ENCODE results near the gene RNF144A.

Gene RNF144A

GRCh38 chr2:6960659-6961058 is 43.4 kb downstream of the RNF144A start:
- TF ChIP-seq, protein P1, sequence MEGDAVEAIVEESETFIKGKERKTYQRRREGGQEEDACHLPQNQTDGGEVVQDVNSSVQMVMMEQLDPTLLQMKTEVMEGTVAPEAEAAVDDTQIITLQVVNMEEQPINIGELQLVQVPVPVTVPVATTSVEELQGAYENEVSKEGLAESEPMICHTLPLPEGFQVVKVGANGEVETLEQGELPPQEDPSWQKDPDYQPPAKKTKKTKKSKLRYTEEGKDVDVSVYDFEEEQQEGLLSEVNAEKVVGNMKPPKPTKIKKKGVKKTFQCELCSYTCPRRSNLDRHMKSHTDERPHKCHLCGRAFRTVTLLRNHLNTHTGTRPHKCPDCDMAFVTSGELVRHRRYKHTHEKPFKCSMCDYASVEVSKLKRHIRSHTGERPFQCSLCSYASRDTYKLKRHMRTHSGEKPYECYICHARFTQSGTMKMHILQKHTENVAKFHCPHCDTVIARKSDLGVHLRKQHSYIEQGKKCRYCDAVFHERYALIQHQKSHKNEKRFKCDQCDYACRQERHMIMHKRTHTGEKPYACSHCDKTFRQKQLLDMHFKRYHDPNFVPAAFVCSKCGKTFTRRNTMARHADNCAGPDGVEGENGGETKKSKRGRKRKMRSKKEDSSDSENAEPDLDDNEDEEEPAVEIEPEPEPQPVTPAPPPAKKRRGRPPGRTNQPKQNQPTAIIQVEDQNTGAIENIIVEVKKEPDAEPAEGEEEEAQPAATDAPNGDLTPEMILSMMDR (IDR thresholded peaks at IDR 0.05; ENCODE audit: low read depth, low read length) = no peak
- TF ChIP-seq, protein P2, sequence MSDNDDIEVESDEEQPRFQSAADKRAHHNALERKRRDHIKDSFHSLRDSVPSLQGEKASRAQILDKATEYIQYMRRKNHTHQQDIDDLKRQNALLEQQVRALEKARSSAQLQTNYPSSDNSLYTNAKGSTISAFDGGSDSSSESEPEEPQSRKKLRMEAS (IDR thresholded peaks at IDR 0.05; ENCODE audit: low read depth, low read length) = no peak
- TF ChIP-seq MYC (IDR thresholded peaks at IDR 0.05; ENCODE audit: low read depth, low read length) (no peak), POLR2A (IDR thresholded peaks at IDR 0.05; ENCODE audit: extremely low read depth, insufficient read length) (no peak)
- no peak for DNase-seq (ENCODE audit: low read depth)
- H3K4me3 ChIP-seq (ENCODE audit: low read depth, low read length) = no peak overlapping the region

- DNase-seq (ENCODE audit: low read depth) = no peak
- TF ChIP-seq, protein P1 (IDR thresholded peaks at IDR 0.05; ENCODE audit: low read depth, low read length) = no peak
- no peak for TF ChIP-seq POLR2A (IDR thresholded peaks at IDR 0.05; ENCODE audit: extremely low read depth, insufficient read length)
- TF ChIP-seq MYC (IDR thresholded peaks at IDR 0.05; ENCODE audit: low read depth, low read length) = no peak
- TF ChIP-seq, protein P2 (IDR thresholded peaks at IDR 0.05; ENCODE audit: low read depth, low read length) = no peak
- H3K4me3 ChIP-seq (ENCODE audit: low read depth, low read length) = no peak overlapping the region
Measured at GRCh38 chr2:6963727-6964126, 46.5 kb downstream of the RNF144A start.

DNA sequence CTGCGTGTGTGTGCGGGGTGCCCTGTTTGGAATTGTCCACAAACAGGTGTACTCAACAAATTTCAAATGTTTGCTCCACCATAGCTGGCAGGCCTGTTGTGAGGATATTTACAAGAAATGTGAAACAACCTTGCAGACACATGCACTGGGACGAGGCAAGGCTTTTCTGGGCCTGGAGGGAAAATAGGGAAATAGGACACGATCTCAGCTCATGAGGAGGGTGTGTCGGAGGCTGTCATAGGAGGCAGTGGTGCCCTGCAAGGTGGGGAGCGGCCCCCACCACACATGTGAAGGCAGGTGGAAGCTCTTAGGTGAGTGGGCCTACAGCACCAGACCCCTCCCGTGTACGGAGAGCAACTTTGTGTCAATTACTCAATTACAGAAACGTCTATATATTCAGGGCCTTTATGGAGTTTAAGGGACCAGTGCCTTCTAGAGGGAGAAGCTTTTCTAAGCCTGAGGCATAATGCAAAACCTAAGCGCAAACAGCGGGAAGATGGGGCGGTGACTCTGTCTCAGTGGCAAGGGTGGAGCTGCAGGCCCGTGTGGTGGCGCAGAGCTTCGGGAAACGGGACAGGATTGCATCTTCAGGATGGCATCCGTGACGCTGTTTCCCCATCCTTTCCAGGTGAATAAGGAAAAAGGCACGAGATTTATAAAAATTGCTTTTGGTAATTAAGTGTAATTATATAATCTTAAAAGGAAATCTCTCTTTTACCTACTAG is 48.0 kb downstream of the RNF144A start:
- DNase-seq (ENCODE audit: low read depth) = no peak
- TF ChIP-seq, protein P1 (IDR thresholded peaks at IDR 0.05; ENCODE audit: low read depth, low read length) = no peak
- TF ChIP-seq MYC (IDR thresholded peaks at IDR 0.05; ENCODE audit: low read depth, low read length) = no peak
- TF ChIP-seq POLR2A (IDR thresholded peaks at IDR 0.05; ENCODE audit: extremely low read depth, insufficient read length) = no peak
- no peak overlapping the region for H3K4me3 ChIP-seq (ENCODE audit: low read depth, low read length)

- DNase-seq (ENCODE audit: low read depth) = no peak
- no peak overlapping the region for H3K4me3 ChIP-seq (ENCODE audit: low read depth, low read length)
- TF ChIP-seq MYC (IDR thresholded peaks at IDR 0.05; ENCODE audit: low read depth, low read length) = no peak
- TF ChIP-seq POLR2A (IDR thresholded peaks at IDR 0.05; ENCODE audit: extremely low read depth, insufficient read length) = no peak
- TF ChIP-seq, protein P2 (IDR thresholded peaks at IDR 0.05; ENCODE audit: low read depth, low read length) = no peak
- TF ChIP-seq, protein P1 (IDR thresholded peaks at IDR 0.05; ENCODE audit: low read depth, low read length) = no peak
Measured at GRCh38 chr2:6966446-6966940, 49.3 kb downstream of the RNF144A start.

- no peak for DNase-seq (ENCODE audit: low read depth)
- H3K4me3 ChIP-seq (ENCODE audit: low read depth, low read length) = no peak overlapping the region
- TF ChIP-seq MYC (IDR thresholded peaks at IDR 0.05; ENCODE audit: low read depth, low read length) (no peak), POLR2A (IDR thresholded peaks at IDR 0.05; ENCODE audit: extremely low read depth, insufficient read length) (no peak)
- TF ChIP-seq, protein P1 (IDR thresholded peaks at IDR 0.05; ENCODE audit: low read depth, low read length) = no peak
- TF ChIP-seq, protein P2 (IDR thresholded peaks at IDR 0.05; ENCODE audit: low read depth, low read length) = no peak
Measured at GRCh38 chr2:6967301-6967700, 50.1 kb downstream of the RNF144A start.

Measured in NB4 (cell line).